COLO829 (cell line): ENCODE measurements around the gene BTBD9.

Experiments
- DNase-seq: peaks from one replicate; pipeline ENCODE4 v3.0.0; 2012; ENCODE audit warnings: low spot score

The BTBD9 gene

DNA sequence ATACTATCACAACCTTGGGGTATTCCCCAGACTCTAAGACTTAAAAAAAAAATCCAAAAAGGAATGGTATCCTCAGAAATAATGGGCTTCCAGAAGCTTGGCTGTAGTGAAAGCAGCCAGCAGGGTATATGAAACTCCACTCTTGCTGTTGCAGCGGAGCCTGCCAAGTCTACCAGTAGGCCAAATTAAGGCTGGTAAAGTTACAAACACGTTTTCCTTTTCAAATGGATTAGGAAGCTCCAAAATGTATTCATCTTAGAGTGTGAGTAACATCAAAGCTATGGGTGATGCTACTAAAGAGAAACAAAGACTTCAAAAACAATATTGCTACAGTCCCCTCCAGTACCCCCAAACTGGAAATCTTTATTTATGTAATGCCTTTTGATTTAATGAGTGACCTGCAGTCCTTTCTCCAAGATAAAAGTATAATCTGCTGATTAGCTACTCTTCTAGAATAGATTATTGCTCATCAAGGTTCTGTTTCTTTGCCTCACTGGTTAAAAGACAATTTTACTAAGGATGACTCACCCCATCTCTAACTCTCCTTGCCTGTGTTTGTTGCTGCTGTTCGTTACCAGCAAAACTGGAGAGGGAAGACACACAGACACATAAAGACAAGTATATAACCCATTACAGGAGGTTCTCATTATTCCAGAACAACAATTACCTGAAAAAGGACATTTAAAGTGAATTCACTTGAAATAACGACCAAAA is 84.9 kb downstream of the BTBD9 start:
- DNase-seq: no peak

DNA sequence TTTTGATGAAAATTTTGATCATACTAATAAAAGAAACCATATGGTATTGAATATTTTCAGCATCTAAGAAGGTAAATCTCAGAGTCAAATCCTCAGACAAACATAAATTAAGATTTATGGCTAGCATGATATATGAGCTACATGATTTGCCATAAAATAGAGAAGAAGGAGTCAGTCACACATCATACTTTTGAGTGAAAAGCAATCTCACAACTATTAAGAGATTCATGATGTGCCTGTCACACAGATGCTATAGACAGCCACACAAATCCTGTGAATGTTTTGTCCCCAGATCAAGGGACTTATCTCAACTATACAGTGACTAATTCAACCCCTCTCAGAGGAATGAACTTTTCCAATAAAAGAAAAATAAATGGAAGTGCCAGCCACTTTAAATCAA is 85.7 kb downstream of the BTBD9 start:
- DNase-seq: no peak

DNA sequence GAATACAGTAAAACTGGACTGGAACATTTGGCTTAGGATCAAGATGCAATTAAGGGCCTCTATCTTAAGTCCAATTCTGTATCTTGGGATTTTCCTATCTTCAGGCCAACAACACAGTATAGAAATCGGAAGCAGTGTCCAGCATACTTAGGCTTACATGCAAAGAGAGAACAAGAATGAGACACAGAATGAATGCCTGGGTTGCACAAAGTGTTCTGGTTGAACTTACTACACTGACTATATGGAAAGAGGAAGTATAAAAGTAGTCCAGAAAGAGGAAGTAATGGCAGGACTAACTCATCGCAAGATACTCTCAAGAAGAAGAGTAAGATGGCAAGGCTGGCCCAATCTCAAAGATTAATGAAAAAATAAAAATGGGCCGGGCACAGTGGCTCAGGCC is 87.6 kb downstream of the BTBD9 start:
- no peak for DNase-seq

DNA sequence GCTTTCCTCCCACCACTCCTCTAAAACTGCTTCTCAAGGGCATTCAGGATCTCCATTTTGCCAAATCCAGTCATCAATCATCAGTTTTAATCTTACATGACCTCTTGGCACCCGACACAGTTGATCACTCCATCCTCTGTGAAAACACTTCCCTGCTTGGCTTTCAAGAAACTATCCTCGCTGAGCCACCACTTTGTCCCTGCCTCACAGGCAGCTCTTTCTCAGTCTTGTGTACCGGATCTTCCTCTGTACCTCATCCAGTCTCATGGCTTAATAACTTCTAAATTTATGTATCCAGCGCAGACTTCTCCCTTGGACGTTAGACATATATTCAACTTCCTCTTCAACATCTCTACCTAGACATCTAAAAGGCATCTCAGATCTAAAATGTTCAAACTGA is 89.9 kb downstream of the BTBD9 start:
- DNase-seq: no peak

DNA sequence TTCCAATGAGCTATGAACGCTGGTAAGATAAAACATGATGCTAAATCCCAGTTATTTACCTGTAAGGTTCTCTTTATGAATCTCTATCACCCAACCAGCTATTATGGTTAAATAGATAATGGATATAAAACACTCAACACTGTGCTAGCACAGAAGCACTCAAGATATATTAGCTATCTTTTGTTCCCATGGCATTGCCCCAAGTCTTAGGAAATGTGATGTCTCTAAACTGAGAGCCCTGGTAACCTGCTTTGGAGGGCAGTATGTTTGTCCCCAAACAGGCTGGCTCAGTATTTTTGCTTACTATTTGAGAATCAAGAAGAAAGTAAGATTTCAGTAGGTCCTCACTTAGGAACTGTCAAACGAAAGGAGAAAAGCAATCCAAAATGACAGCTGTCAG is 90.5 kb downstream of the BTBD9 start:
- DNase-seq: no peak

DNA sequence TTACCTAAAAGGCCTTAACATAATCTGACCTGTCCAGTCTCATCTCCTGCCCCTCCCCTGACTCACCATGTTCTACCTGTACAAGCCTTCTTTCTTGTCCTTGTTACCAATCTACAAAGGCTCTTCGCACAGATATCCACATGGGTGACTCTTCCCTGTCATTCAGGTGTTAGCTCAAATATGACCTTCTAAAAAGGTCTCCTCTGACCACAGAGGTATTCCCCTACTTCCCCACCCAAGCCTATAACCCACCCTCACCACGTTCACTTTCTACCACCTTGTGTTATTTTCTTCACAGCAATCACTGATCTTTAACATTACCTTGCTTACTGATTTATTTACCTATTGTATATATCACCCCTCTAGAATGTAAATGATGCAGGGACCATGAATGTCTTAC is 96.7 kb downstream of the BTBD9 start:
- DNase-seq: no peak

DNA sequence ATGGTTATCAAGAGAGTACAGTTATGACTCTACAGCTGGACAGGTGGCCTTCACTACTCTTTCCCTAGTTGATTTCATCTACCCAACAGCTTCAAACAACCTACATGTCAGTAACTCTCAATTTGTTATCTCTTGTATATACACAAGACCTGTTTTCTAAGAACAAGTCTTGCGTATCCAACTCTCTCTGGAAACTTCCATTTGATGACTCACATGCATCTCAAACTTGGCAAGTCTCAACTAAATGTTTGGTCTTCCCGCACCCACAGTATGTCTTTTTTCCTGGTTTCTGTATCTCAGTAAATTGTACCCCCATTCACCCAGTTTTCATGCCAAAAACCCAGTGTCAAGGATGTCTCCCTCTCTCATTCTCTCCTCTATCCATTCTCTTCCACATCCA is 97.7 kb downstream of the BTBD9 start:
- no peak for DNase-seq

DNA sequence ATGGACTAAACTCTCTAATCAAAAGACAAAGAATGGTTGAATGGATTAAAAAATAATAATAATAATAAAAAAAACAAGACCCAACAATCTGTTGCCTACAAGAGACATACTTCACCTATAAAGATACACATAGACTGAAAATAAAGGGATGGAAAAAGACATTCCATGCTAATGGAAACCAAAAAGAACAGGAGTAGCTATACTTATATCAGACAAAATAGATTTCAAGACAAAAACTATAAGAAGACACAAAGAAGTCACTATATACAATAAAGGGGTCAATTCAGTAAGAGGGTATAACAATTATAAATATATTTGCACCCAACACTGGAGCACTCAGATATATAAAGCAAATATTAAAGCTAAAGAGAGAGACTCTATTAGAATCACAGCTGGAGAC is 106.7 kb downstream of the BTBD9 start:
- no peak for DNase-seq

DNA sequence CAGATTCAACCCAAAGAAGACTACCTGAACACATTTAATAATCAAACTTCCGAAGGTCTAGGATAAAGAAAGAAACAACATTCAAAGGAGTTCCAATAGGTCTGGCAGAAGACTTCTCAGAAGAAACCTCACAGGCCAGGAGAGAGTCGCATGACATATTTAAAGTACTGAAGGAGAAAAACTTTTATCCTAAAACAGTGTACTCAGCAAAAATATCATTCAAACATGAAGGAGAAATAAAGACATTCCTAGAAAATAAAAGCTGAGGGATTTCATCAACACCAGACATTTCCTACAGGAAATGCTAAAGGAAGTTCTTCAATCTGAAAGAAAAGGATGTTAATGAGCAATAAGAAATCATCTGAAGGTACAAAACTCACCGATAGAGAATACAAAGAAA is 108.6 kb downstream of the BTBD9 start:
- DNase-seq: no peak

DNA sequence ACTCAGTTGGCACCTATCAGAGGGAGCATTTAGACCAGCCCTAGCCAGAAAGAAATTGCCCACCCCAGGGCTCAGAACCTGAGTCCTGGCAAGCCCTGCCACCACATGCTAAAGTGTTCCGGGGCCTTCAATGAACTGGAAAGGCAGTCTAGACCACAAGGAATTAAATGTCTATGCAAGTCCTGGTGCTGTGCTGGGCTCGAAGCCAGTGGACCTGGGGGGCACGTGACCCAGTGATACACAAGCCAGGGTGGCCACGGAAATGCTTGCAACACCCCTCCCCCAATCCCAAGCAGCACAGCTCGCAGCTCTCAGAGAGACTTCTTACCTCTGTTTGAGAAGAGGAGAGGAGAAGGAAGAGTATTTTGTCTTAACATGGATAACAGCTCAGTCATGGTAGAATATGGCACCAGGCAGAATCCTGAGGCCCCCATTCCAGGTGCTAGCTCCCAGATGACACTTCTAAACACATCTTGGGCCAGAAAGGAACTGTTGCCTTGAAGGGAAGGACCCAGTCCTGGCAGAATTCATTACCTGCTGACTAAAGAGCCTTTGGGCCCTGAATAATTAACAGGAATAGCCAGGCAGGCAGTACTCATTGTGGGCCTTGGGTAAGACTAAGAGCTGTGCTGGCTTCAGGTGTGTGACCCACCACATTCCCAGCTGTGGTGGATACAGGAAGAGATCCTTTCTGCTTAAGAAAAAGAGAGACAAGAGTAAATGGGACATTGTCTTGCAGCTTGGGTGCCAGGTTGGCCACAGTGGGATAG is 111.3 kb downstream of the BTBD9 start:
- no peak for DNase-seq

DNA sequence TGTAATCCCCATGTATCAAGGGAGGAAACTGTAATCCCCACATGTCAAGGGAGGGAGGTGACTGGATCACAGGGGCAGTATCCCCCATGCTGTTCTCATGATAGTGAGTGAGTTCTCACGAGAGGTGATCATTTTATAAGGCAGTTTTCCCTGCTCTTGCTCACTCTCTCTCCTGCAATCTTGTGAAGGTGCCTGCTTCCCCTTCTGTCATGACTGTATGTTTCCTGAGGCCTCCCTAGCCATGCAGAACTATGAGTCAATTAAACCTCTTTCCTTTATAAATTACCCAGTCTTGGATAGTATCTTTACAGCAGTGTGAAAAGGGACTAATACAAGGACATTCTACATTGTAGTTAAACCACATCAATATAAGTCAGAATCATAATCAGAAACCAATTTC is 112.4 kb downstream of the BTBD9 start:
- no peak for DNase-seq

DNA sequence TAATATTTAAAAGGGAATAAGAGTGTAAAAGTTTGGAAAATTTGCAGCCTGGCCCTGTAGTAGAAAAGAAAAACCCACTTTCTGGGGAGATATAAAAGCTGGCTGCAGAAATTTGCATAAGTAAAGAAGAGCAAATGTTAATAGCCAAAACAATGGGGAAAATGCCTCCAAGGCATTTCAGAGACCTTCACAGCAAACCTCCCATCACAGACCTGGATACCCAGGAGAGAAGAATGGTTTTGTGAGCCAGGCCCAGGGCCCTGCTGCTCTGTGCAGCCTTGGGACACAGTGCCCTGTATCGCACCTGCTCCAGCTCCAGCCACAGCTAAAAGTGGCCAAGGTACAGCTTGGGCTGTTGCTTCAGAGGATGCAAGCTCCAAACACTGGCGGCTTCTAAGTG is 113.8 kb downstream of the BTBD9 start:
- no peak for DNase-seq

DNA sequence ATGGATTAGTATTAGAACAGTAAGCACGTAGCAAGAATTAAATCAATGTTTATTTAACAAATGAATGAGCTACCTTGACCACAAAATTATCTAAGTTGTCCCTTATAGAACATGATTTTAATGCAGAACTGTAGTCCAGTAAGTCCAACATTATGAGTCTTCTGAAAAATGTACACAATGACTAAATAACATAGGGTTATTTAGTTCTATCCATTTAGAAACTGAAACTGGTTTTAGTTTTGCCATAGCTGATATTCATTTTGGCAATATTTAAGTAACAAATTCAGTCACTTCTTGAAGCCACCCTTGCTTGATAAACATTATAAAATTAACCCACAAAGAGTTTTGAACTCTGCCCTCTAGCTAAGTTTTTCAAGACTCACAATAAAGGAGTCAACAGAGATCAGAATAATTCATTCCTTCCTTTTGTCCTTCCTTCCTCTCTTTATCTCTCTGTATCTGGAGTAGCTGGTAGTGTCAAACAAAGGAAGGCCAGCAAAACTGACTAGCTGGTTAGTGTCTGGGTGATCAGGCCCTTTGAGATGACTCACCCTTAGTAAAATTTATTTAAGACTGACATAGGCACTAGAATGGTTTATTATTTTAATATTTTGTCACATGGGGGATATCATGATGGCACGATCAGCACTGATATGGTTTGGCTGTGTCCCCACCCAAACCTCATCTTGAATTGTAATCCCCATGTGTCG is 115.1 kb downstream of the BTBD9 start:
- DNase-seq: no peak

DNA sequence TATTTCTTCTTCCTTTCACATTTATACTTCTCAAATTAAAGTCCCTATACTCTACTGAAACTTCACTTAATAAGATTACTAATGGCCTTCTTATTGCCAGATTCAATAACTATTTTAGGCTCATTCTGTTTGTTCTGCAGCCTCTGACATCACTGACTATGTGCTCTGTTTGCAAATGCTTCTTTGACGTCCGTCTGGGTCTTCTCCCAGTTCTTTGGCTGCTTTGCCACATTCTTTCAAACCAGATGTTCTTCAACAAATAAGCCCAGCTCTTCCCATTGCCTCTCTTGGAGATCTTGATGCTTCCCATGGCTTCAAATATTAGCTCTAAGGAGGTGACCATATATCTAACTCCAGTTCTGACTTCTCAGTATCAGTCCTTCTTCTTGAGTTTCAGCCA is 117.4 kb downstream of the BTBD9 start:
- no peak for DNase-seq

DNA sequence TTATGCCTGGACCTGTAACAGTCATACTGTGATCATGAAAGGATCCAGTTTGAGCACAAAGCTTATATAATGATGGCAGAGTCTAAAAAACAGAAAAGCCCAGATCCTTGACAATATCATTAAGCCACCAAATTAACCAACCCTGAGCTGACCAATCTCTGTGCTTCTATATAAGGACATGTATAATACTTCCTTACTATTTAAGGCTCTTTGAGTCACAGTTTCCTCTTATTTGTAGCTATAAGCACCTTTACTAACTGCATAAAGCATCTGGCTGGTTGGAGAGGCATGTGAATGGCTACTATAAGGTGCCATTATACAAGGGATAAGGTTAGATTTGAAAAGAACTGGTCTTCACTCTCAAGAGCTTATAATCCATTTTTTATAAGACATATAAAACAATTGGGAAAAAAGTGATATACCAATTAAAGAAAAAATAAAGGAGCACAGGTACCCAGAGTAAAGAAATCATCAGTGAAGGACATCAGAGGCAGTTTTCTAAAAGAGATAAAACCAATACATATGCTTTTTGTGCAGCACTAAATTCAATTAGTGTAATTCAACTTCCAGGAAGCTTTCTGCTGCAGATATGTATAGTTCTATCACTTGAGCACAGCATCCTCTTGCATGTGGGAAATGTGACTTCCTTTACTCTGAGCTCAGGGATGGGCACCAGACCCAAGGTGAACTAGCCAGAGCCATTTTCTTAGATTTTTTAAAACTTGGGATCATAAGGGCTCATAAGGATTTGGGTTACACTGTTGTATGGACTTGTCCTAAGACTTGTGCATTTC is 121.0 kb downstream of the BTBD9 start:
- no peak for DNase-seq

DNA sequence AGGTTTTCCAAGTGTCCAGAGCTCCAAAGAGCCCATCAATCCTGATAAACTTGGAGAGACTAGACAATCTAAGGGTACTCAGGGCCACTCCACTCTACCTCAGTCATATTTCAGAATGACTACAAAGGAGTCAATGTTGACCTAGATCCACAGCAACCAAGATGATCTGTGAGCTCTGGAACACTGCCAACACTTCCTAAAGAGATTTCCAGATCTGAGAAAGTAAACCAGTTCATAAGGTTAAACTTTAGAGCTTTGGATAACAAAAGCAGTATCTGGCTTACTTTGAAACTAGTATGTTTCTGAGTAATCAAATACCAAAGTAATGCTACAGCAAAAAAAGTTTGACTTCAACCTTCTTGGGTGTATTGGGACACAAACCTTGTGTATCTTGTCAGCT is 122.7 kb downstream of the BTBD9 start:
- DNase-seq: no peak

DNA sequence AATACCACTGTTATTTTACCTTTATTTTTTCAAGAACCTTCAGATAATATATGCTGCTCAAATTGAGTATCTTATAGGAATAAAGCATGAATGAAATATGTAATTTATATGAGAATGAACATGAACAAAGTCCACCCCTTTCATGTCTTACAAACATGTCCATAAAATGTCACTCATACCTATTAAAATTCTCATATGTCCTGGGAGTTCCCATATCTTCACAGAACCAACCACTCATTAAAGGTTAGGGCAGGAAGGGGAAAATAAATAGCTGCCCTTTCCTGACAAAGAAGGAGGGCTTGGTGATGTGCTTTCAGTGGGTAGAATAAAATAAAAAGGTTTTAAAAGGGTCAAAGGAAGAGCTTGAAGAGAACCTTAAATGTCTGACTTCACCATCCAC is 125.3 kb downstream of the BTBD9 start:
- DNase-seq: no peak

DNA sequence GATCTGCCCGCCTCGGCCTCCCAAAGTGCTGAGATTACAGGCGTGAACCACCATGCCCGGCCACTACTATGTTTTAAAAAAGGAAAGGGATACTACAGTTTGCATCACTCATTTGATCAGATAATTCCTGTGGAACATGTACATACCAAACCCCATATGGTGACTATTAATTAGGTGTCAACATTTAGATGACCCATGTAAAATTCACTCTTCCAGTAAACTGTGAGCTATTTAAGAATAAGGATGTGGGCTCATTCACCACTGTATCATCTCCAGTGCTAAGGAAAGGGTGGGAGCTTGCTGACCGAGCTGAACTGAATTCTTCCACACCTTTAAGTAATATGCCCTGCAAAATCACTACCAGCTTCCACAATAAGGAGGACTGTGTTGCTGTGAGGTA is 127.5 kb downstream of the BTBD9 start:
- DNase-seq: no peak

DNA sequence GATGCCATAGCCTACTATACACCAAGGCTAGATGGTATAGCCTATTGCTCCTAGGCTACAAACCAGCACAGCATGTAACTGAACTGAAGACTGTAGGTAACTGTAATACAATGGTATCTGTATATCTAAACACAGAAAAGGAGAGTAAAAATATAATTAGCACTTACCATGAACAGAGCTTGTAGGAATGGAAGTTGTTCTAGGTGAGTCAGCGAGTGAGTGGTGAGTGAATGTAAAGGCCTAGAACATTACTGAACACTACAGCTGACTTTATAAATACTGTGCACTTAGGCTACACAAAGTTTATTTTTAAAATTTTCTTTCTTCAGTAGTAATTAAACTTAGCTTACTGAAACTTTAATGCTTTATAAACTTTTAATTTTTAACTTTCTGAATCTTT is 129.5 kb downstream of the BTBD9 start:
- DNase-seq: no peak

DNA sequence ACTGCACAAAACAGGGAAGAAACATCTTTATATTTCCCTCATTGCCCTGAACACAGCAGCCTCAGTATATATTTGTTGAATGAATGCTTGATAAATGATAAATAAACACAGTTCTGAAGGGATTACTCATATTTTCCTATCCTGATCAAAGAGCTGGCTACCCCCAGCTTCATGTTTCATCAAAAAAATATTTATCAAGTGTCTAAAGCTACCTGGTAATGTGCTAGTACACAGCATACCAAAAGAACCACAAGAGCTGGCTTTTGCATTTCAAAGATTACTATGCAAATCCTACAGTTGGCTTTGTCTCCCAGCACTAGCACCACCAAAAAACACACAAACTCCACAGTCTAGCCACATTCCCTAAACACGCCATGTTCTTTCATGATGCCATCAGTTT is 130.0 kb downstream of the BTBD9 start:
- no peak for DNase-seq

DNA sequence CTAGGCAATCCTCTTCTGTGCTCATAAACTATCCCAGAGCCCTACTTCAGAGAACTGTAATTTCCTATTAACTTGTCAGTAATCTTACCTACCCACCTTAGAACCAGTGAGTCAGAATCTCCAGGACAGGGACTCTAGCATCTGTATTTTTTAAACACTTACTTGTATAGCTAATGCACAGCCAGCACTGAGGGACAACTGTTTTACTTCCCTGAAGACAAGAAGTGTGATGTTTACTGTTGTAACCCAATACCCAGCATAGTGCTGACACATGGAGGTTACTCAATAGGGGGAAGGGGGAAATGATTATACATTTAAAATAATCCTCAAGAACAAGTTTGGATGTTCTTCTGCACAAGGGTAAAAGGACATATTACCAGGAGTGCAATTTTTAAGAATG is 130.8 kb downstream of the BTBD9 start:
- no peak for DNase-seq

DNA sequence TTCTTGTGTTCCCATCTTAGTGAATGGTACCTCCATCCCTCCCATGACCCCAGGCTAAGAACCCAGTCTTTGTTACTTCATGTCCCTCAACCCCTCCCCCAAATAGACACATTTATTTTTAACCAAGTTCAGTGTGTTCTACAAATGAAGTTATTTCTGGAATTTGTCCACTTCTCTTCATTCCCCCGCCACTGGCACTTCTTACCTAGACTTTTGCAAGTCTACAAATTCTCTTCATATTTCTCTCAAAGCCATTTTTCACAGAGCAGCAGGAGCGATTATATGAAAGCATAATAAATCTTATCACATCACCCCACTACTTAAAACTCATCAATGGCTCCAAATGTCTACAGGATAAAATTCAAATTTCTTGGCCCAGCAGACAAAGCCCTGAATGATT is 131.4 kb downstream of the BTBD9 start:
- no peak for DNase-seq

DNA sequence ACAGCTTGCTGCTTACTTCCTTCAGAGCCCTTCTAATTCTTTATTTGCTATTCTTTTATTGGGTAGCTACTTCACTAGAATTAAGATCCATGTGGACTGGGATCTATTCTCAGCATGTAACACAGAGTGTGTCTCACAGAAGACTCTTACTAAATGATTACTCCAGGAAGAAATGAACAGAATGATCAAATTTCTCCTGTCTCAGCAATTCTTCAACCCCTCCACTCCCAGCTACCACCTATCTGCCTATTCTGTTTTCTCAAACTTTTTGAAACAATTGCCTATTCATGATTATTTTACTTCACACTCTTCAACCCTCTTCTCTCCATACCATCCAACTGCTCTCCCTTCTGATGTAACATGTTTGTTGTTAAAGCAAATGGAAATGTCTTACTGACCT is 132.6 kb downstream of the BTBD9 start:
- DNase-seq: no peak
